Lower leg skin (tissue), 3 donors: ENCODE measurements around the gene PIGQ.

ENCODE experiments used
- CTCF ChIP-seq, 3 donors: fragments of 450-650 bp; IDR thresholded peaks; one replicate each; pipeline ENCODE4 v1.5.1; 2016; ENCODE audit warnings: antibody characterized with exemption in 3 of 3, mild to moderate bottlenecking in 3 of 3, moderate library complexity in 2 of 3
- POLR2A ChIP-seq, 2 donors: fragments of 450-650 bp; IDR thresholded peaks; one replicate each; pipeline ENCODE4 v1.6.1; 2016 to 2017; ENCODE audit warnings: antibody characterized with exemption in 2 of 2, mild to moderate bottlenecking in 1 of 2, moderate library complexity in 1 of 2

GRCh38 chr16:588889-589657 is 19.3 kb downstream of the PIGQ start:
- TF ChIP-seq CTCF (IDR thresholded peaks at IDR 0.05): no peak
- no peak for TF ChIP-seq POLR2A (IDR thresholded peaks at IDR 0.05)
